Measurements from ENCODE around the gene CABP2. TPM values are rescaled to one million over a fixed set of nuclear protein-coding genes. Genes with fewer than 3 reads are reported as not detected.

Gene CABP2
- total RNA-seq, 1 experiment from 2014 or later = not detected

- intact Hi-C loops (cut with micrococcal nuclease; ENCODE audit: unreplicated experiment) = loop anchor here (2.0 to 10.0 kb wide), 3 partner anchors 76 to 152 kb away; partner anchors contain the start of genes GSTP1, POLD4 and RPS6KB2
- peak overlapping the region; percentile 99 for H3K27ac Mint-ChIP-seq (ENCODE audit: unreplicated experiment)
- CTCF ChIA-PET = interaction anchor here (1.9 kb wide), 1 partner anchor 105 kb away, joined by 4 read pairs; the partner anchor contains the start of gene PPP1CA
- peak; percentile 39 for TF ChIP-seq CTCF (IDR thresholded peaks at IDR 0.05; ENCODE audit: unreplicated experiment)
- peak overlapping the region; percentile 91 for H3K4me3 Mint-ChIP-seq (ENCODE audit: low read depth, unreplicated experiment)
- H3K36me3 Mint-ChIP-seq (ENCODE audit: insufficient read depth, unreplicated experiment) = peaks cover 66% of the 10 kb centered on the region
- DNase-seq = no peak
- H3K27me3 Mint-ChIP-seq (ENCODE audit: unreplicated experiment) = peaks cover 13% of the 10 kb centered on the region
- BruUV-seq (replicated peaks) = no TSS peak
- H3K4me1 Mint-ChIP-seq (ENCODE audit: low read depth, unreplicated experiment) = peaks cover 31% of the 10 kb centered on the region
- H3K9me3 Mint-ChIP-seq (ENCODE audit: low read depth, unreplicated experiment) = no peaks in the 10 kb centered on the region
Measured at GRCh38 chr11:67506426-67507051, 16.7 kb downstream of the CABP2 start.

GRCh38 chr11:67505605-67506396 lies 17.4 kb downstream of the CABP2 start:
- Mint-ChIP-seq H3K4me1 (ENCODE audit: low read depth, unreplicated experiment) (peaks cover 27% of the 10 kb centered on the region), H3K4me3 (ENCODE audit: low read depth, unreplicated experiment) (peak overlapping the region; percentile 91), H3K27me3 (ENCODE audit: unreplicated experiment) (peaks cover 5% of the 10 kb centered on the region), H3K36me3 (ENCODE audit: insufficient read depth, unreplicated experiment) (peaks cover 68% of the 10 kb centered on the region), H3K27ac (ENCODE audit: unreplicated experiment) (peak overlapping the region; percentile 97), H3K9me3 (ENCODE audit: low read depth, unreplicated experiment) (no peaks in the 10 kb centered on the region)
- no TSS peak for BruUV-seq (replicated peaks)
- peak; percentile 92 for TF ChIP-seq CTCF (IDR thresholded peaks at IDR 0.05; ENCODE audit: unreplicated experiment)
- intact Hi-C loops (cut with micrococcal nuclease; ENCODE audit: unreplicated experiment) = loop anchor here (2.0 to 10.0 kb wide), 3 partner anchors 77 to 151 kb away; partner anchors contain the start of genes GSTP1, POLD4 and RPS6KB2
- CTCF ChIA-PET = interaction anchor here (0.9 to 1.9 kb wide), 4 partner anchors 23 to 152 kb away, joined by 3 to 4 read pairs (median 3); partner anchors contain the start of genes AIP, POLD4, PPP1CA and RAD9A
- peak; percentile 96 for DNase-seq

GRCh38 chr11:67504950-67505581 lies 18.2 kb downstream of the CABP2 start, which contains the start of gene PITPNM1:
TSS of gene PITPNM1 (minus strand) at chr11:67505363. CDS start at chr11:67504180, 1,183 bp downstream.
- TF ChIP-seq CTCF (IDR thresholded peaks at IDR 0.05; ENCODE audit: unreplicated experiment) = no peak
- H3K36me3 Mint-ChIP-seq (ENCODE audit: insufficient read depth, unreplicated experiment) = peaks cover 75% of the 10 kb centered on the region
- H3K4me1 Mint-ChIP-seq (ENCODE audit: low read depth, unreplicated experiment) = peaks cover 24% of the 10 kb centered on the region
- intact Hi-C loops (cut with micrococcal nuclease; ENCODE audit: unreplicated experiment) = loop anchor here (10.0 kb wide), 2 partner anchors 80 to 150 kb away; partner anchors contain the start of genes POLD4 and RPS6KB2
- peak; percentile 81 for DNase-seq
- peak within 1 kb of the TSS; percentile 97 for H3K27ac Mint-ChIP-seq (ENCODE audit: unreplicated experiment)
- no peaks in the 10 kb centered on the region for H3K27me3 Mint-ChIP-seq (ENCODE audit: unreplicated experiment)
- peak within 1 kb of the TSS; percentile 91 for H3K4me3 Mint-ChIP-seq (ENCODE audit: low read depth, unreplicated experiment)
- H3K9me3 Mint-ChIP-seq (ENCODE audit: low read depth, unreplicated experiment) = no peaks in the 10 kb centered on the region
- CTCF ChIA-PET = interaction anchor here (0.9 to 1.9 kb wide), 4 partner anchors 22 to 151 kb away, joined by 3 to 4 read pairs (median 3); partner anchors contain the start of genes AIP, POLD4, PPP1CA and RAD9A
- BruUV-seq (replicated peaks) = no TSS peak
